Natural killer cell (primary cell): Measurements from ENCODE around the gene TAF6L. TPM values are rescaled to one million over a fixed set of nuclear protein-coding genes. Genes with fewer than 3 reads are reported as not detected.
"Not testable (repeated sequence)": the region's sequence is repeated elsewhere in the genome, so short reads cannot be mapped to it uniquely, and the experiment has no call there.

Experiments
- ATAC-seq, 3 donors: fragments of 150-1000 bp in 2 of 3; fragments of 200-7000 bp in 1 of 3; cut with Tn5 transposase; 1 replicate in 1 of 3; 2 replicates in 2 of 3; pipeline ENCODE4 v1.10.0; 2021; ENCODE audit warnings: mild to moderate bottlenecking in 2 of 3, moderate library complexity in 2 of 3
- DNase-seq, 2 donors: peaks; one replicate each; pipeline versions ENCODE4 v3.0.0 to v3.0.0-alpha.2; 2013 to 2021; ENCODE audit warnings: mixed read lengths in 1 of 2
- H3K27ac ChIP-seq: one replicate; pipeline ENCODE4 v1.5.1; 2013; ENCODE audit warnings: mild to moderate bottlenecking, low read length
- H3K27me3 ChIP-seq: one replicate; pipeline ENCODE4 v1.6.1; 2013; ENCODE audit warnings: low read length; ENCODE audit not compliant: control insufficient read depth, insufficient read depth
- H3K36me3 ChIP-seq: one replicate; pipeline ENCODE4 v1.6.1; 2013; ENCODE audit warnings: low read length; ENCODE audit not compliant: control insufficient read depth, insufficient read depth
- H3K4me1 ChIP-seq: one replicate; pipeline ENCODE4 v1.6.1; 2013; ENCODE audit warnings: low read length; ENCODE audit not compliant: control insufficient read depth, insufficient read depth
- H3K4me3 ChIP-seq: one replicate; pipeline ENCODE4 v1.5.1; 2013; ENCODE audit warnings: low read length
- H3K9me3 ChIP-seq: one replicate; pipeline ENCODE4 v1.6.1; 2013; ENCODE audit warnings: low read length; ENCODE audit not compliant: control insufficient read depth, insufficient read depth
- H3K27ac Mint-ChIP-seq, 2 donors: one replicate each; pipeline ENCODE4 v1.8.0; 2022; ENCODE audit warnings: mild to moderate bottlenecking in 2 of 2, mixed read lengths in 2 of 2, moderate library complexity in 1 of 2
- H3K27me3 Mint-ChIP-seq, 2 donors: one replicate each; pipeline ENCODE4 v1.8.0; 2022; ENCODE audit warnings: low read depth in 2 of 2, mixed read lengths in 2 of 2
- H3K36me3 Mint-ChIP-seq: one replicate; pipeline ENCODE4 v1.8.0; 2022; ENCODE audit warnings: mixed read lengths
- H3K4me1 Mint-ChIP-seq, 2 donors: one replicate each; pipeline ENCODE4 v1.8.0; 2022; ENCODE audit warnings: mixed read lengths in 2 of 2
- H3K4me3 Mint-ChIP-seq: one replicate; pipeline ENCODE4 v1.8.0; 2022; ENCODE audit warnings: mild to moderate bottlenecking, moderate library complexity, mixed read lengths
- H3K9me3 Mint-ChIP-seq, 2 donors: one replicate each; pipeline ENCODE4 v1.8.0; 2022; ENCODE audit warnings: mixed read lengths in 2 of 2
- WGBS: methylation state at CpG from one replicate; pipeline ENCODE4 v1.1.7; 2013; ENCODE audit warnings: missing lambda C conversion rate; ENCODE audit not compliant: insufficient coverage; 5-methylcytosine and 5-hydroxymethylcytosine counted together
- intact Hi-C: fragments of 100-400 bp; cut with micrococcal nuclease; formaldehyde crosslinking; loops from one replicate; pipeline ENCODE4 v1.14.2; 2022
- total RNA-seq, 4 donors: library from RNA; stranded (reverse); fragments of 120-200 nt in 1 of 4; gene quantifications; one replicate each; pipeline versions ENCODE4 v1.2.3 to v1.2.4, GENCODE V29; 2013 to 2022
- TF ChIP-seq, protein P1 (sequence below): fragments of 200-600 bp; IDR thresholded peaks from one replicate; pipeline ENCODE4 v1.8.0; 2022; ENCODE audit warnings: antibody characterized with exemption

TAF6L gene
- total RNA-seq, 3 donors from 2014 or later (not counting 1 experiment from before 2014, with no cell fraction given): 18.4 to 20.3 (median 18.8) TPM

DNA sequence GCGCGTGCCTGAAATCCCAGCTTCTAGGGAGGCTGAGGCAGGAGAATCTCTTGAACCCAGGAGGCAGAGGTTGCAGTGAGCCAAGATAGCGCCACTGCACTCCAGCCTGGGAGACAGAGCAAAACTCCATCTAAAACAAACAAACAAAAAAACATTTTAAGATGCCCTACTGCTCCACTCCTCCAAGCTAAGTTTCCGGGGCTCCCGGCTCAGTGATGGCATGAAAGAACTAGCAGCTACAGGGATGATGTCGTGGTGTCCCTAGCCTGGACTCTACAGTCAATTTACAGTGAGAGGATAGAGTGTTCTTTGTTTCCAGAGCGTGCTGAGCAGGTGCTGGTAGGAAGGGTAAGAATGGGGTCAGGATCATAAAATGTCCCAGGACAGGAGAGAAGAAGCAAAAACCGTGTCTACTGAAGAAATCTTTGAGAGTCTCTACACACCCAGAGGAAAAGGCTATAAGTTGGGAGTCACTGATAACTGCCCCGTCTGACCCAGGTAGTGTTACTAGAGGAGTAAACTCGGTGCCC is 16.0 kb upstream of the TAF6L start:
- Mint-ChIP-seq H3K4me3 (peak overlapping the region; percentile 53), H3K27ac (no peak overlapping the region), H3K36me3 (no peaks in the 10 kb centered on the region), H3K4me1 (peaks cover 7 to 9% of the 10 kb centered on the region in 2 donors), H3K9me3 (no peaks in the 10 kb centered on the region), H3K27me3 (no peaks in the 10 kb centered on the region)
- Histone ChIP-seq H3K36me3 (peaks cover 6% of the 10 kb centered on the region), H3K27me3 (no peaks in the 10 kb centered on the region), H3K9me3 (no peaks in the 10 kb centered on the region), H3K27ac (no peak overlapping the region), H3K4me3 (no peak overlapping the region), H3K4me1 (peaks cover 22% of the 10 kb centered on the region)
- intact Hi-C loops: loop anchor here (2.0 kb wide), 1 partner anchor 32 kb away; the partner anchor contains the start of gene TMEM179B
- DNase-seq (no peak), ATAC-seq (no peak)
- TF ChIP-seq, protein P1, sequence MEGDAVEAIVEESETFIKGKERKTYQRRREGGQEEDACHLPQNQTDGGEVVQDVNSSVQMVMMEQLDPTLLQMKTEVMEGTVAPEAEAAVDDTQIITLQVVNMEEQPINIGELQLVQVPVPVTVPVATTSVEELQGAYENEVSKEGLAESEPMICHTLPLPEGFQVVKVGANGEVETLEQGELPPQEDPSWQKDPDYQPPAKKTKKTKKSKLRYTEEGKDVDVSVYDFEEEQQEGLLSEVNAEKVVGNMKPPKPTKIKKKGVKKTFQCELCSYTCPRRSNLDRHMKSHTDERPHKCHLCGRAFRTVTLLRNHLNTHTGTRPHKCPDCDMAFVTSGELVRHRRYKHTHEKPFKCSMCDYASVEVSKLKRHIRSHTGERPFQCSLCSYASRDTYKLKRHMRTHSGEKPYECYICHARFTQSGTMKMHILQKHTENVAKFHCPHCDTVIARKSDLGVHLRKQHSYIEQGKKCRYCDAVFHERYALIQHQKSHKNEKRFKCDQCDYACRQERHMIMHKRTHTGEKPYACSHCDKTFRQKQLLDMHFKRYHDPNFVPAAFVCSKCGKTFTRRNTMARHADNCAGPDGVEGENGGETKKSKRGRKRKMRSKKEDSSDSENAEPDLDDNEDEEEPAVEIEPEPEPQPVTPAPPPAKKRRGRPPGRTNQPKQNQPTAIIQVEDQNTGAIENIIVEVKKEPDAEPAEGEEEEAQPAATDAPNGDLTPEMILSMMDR: no peak
- 93% methylated on average over 9 of the region's 10 CpGs for WGBS

DNA sequence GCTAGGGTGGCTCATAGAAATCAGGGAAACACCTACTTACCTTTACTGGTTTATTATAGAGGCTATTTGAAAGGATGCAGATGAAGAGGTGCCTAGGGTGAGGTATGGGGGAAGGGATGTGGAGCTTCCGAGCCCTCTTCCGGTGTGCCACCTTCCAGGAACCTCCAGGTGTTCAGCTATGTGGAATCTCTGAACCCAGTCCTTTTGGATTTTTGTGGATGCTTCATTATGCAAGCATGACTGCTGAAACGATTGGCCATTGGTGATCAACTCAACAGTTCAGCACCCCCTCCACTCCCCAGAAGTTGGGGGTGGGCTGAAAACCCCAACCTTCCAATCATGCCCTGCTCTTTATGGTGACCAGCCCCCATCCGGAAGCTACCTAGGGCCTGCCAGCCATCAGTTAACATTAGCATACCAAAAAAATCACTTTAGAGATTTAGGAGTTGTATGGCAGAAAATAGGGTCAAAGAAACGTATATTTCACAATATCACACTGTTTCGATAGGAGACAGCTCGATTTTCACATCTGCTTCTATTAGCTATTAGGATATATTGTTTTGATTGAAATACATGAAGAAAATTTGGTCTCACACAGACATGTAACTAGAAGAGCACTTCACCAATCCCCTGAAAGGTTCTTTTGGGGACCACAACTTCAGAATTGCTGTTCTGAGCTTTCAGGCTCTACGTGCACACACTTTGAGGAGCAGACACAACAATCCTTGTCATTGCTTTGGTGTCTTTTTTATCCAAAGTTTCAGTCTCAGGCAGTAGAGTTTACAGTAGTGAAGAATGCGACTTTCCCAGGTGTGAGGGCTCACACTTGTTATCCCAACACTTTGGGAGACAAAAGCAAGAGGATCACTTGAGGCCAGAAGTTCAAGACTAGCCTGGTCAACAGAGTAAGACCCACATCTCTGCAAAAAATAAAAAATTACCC is 13.1 kb upstream of the TAF6L start:
- H3K9me3 ChIP-seq: no peaks in the 10 kb centered on the region
- H3K4me3 ChIP-seq: no peak overlapping the region
- no peak for DNase-seq
- intact Hi-C loops: no loop called here
- TF ChIP-seq, protein P1: no peak
- Mint-ChIP-seq H3K4me1 (peaks cover 23 to 25% of the 10 kb centered on the region in 2 donors), H3K27ac (no peak overlapping the region), H3K4me3 (no peak overlapping the region), H3K36me3 (no peaks in the 10 kb centered on the region), H3K27me3 (no peaks in the 10 kb centered on the region), H3K9me3 (no peaks in the 10 kb centered on the region)
- H3K27ac ChIP-seq: no peak overlapping the region
- WGBS: 89% methylated on average over 5 of the region's 9 CpGs
- H3K27me3 ChIP-seq: no peaks in the 10 kb centered on the region
- peaks cover 31% of the 10 kb centered on the region for H3K4me1 ChIP-seq
- H3K36me3 ChIP-seq: no peaks in the 10 kb centered on the region
- ATAC-seq: no peak

DNA sequence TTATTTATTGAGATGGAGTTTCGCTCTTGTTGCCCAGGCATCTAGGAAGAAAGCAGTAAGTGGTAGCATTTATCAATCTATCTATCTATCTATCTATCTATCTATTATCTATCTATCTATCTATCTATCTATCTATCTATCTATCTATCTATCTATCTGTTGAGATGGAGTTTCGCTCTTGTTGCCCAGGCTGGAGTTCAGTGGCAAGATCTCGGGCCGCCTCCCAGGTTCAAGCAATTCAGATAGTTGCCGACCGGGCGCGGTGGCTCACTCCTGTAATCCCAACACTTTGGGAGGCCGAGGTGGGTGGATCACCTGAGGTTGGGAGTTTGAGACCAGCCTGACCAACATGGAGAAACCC is 10.3 kb upstream of the TAF6L start:
- H3K27me3 Mint-ChIP-seq, H3K27me3 ChIP-seq, H3K27ac ChIP-seq, ATAC-seq, H3K36me3 Mint-ChIP-seq, H3K36me3 ChIP-seq, H3K9me3 ChIP-seq, DNase-seq, H3K9me3 Mint-ChIP-seq: not testable (repeated sequence)
- Mint-ChIP-seq H3K4me3 (peak overlapping the region; percentile 95), H3K27ac (peak overlapping the region; percentile 89 to 94), H3K4me1 (peaks cover 14 to 18% of the 10 kb centered on the region in 2 donors)
- Histone ChIP-seq H3K4me3 (peak overlapping the region; percentile 85), H3K4me1 (peaks cover 19% of the 10 kb centered on the region)
- 28% methylated on average over 8 of the region's 9 CpGs for WGBS
- intact Hi-C loops: loop anchor here (1.0 kb wide), 3 partner anchors 8 to 33 kb away; partner anchors contain the start of genes TAF6L and TTC9C

DNA sequence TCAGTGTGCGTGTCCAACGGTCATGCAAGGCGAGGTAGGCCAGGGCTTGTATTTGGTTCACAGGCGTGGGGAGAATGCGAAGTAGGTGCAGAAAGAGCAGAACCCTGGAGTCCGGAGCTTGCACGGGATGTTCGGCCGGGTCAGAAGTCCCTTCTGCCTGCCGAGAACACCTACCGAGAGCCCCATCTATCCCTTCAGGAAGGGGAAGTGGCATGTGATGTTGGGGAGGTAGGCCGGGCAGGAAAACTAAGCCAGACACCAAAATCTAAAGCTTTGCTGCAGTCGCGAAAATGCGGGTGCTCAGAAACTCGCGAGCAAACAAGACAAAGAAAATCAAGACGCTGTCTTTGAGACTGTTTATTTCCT is 435 bp upstream of the TAF6L start:
- Mint-ChIP-seq H3K36me3 (no peaks in the 10 kb centered on the region), H3K4me3 (peak overlapping the region; percentile 93), H3K27me3 (no peaks in the 10 kb centered on the region), H3K27ac (peak overlapping the region; percentile 93 to 99), H3K4me1 (peaks cover 17 to 25% of the 10 kb centered on the region in 2 donors), H3K9me3 (no peaks in the 10 kb centered on the region)
- Histone ChIP-seq H3K36me3 (peaks cover 22% of the 10 kb centered on the region), H3K4me3 (peak overlapping the region; percentile 70), H3K9me3 (no peaks in the 10 kb centered on the region), H3K4me1 (peaks cover 25% of the 10 kb centered on the region), H3K27me3 (no peaks in the 10 kb centered on the region), H3K27ac (peak overlapping the region; percentile 80)
- ATAC-seq (peak in 1 of 3 donors; percentile 0), DNase-seq (no peak)
- TF ChIP-seq, protein P1: no peak
- intact Hi-C loops: loop anchor here (1.0 kb wide), 2 partner anchors 9 to 16 kb away; partner anchors contain the start of gene POLR2G
- WGBS: 2% methylated on average over 18 of the region's 18 CpGs
